ENCODE results near the gene PRR29.

PRR29 gene

GRCh38 chr17:63998050-63998720, at the start of gene PRR29:
PRR29 (plus strand) TSS chr17:63998351; CDS start chr17:63998365, 14 bp downstream.
- H3K4me3 ChIP-seq (ENCODE audit: low read depth, low read length), result peak within 1 kb of the TSS; percentile 71
- peak; percentile 62 for DNase-seq (ENCODE audit: low read depth)
- TF ChIP-seq, protein P1, sequence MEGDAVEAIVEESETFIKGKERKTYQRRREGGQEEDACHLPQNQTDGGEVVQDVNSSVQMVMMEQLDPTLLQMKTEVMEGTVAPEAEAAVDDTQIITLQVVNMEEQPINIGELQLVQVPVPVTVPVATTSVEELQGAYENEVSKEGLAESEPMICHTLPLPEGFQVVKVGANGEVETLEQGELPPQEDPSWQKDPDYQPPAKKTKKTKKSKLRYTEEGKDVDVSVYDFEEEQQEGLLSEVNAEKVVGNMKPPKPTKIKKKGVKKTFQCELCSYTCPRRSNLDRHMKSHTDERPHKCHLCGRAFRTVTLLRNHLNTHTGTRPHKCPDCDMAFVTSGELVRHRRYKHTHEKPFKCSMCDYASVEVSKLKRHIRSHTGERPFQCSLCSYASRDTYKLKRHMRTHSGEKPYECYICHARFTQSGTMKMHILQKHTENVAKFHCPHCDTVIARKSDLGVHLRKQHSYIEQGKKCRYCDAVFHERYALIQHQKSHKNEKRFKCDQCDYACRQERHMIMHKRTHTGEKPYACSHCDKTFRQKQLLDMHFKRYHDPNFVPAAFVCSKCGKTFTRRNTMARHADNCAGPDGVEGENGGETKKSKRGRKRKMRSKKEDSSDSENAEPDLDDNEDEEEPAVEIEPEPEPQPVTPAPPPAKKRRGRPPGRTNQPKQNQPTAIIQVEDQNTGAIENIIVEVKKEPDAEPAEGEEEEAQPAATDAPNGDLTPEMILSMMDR (conservative IDR thresholded peaks at IDR 0.05; ENCODE audit: low read depth, low read length), result no peak

DNA sequence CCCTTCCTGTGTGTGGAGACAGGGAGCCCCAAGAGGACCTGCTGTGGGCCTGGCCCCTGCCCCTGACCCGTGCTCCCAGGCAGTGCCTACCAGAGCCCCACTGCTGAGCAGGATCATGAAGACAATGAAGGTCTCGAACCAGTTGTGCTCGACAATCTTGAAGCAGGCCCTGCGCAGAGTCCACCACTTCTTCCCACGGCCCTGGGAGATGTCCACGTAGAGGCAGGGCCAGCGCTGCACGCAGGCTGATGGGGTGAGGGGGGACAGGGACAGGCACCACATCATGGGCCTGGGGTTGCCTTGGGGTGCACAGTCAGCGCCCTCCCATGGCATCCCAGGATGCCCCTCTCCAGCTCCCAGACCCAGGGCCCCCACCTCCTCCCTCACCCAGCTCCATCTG, 49.6 kb upstream of the PRR29 start:
- TF ChIP-seq, protein P1 (conservative IDR thresholded peaks at IDR 0.05; ENCODE audit: low read depth, low read length), result no peak
- DNase-seq (ENCODE audit: low read depth), result no peak
- no peak overlapping the region for H3K4me3 ChIP-seq (ENCODE audit: low read depth, low read length)

DNA sequence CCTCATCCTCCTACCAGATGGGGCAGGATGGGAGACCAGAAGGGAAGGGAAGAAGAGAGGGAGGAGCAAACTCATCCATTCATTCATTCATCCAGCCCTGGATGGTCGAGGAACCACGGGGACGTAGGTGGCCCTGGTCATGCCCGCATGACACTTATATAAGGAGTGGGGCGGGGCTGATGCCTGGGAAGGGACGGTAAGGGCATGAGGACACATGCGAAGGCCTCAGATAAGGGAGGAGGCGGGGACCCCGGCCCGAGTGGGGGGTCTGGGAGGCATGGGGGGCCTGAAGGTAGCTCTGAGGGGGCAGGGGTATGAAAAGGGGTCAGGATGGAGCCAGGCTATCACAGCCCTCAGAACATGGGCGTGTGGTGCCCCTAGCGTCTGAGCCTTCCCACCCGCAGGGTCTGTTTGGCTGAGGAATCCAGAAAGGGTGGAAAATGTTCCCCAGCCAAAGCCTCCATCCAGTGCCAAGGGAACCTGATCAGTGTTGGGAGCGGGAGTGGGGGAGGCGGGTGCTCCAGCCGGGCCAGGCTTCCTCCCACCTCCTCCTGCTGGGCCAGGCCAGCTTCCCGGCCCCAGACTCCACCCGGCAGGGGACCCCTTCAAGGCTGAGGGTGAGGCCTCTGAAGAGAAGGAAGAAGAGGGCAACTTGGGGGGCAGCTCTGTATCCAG, 48.4 kb upstream of the PRR29 start:
- no peak overlapping the region for H3K4me3 ChIP-seq (ENCODE audit: low read depth, low read length)
- TF ChIP-seq, protein P1 (conservative IDR thresholded peaks at IDR 0.05; ENCODE audit: low read depth, low read length), result no peak
- no peak for DNase-seq (ENCODE audit: low read depth)

DNA sequence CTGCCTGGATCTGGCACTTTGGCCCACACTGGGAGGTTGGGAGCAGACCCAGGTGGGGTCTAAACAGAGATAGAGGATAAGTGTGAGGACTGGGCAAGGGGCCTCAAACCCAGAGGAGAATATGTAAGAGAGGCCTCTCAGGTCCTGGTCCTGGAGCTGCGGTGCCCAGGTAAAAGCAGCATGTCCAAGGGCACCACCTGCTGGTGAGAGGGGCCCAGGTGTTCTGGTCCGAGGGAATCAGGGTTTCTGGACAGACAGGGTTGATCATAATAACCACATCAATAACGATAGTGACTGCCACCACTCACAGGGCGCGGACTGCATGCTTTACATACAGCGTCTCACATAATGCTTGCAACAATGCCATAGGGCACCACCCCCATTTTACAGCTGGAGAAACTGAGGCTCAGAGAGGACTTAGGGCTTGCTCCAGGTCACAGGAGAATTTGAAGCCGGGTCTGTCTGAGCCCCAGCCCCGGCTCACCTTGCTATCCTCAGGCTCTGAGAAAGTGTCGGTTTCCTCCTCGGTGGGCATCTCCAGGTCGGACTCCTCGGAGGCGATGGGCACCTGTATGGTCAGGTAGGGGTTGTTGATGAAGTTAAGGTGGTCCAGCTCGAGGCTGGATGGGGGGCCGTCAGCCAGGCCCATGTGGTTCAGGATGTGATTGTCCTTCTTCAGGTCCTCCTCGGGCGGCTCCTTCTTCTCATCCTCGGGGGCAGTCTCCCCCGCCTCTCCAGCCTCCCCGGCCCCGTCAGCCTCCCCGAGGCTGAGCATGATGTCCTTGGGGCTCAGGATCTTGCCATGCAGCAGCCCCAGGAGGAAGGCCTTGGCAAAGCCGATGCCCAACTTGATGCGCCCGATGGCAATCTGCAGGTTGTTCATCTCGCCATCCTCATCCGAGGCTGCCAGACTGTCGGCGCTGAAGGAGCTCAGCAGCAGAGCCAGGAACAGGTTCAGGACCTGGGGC, 46.9 kb upstream of the PRR29 start:
- TF ChIP-seq, protein P1 (conservative IDR thresholded peaks at IDR 0.05; ENCODE audit: low read depth, low read length), result peak; percentile 48
- H3K4me3 ChIP-seq (ENCODE audit: low read depth, low read length), result no peak overlapping the region
- DNase-seq (ENCODE audit: low read depth), result no peak

GRCh38 chr17:63954402-63955063, 43.6 kb upstream of the PRR29 start:
- DNase-seq (ENCODE audit: low read depth), result no peak
- H3K4me3 ChIP-seq (ENCODE audit: low read depth, low read length), result no peak overlapping the region
- TF ChIP-seq, protein P1 (conservative IDR thresholded peaks at IDR 0.05; ENCODE audit: low read depth, low read length), result no peak

DNA sequence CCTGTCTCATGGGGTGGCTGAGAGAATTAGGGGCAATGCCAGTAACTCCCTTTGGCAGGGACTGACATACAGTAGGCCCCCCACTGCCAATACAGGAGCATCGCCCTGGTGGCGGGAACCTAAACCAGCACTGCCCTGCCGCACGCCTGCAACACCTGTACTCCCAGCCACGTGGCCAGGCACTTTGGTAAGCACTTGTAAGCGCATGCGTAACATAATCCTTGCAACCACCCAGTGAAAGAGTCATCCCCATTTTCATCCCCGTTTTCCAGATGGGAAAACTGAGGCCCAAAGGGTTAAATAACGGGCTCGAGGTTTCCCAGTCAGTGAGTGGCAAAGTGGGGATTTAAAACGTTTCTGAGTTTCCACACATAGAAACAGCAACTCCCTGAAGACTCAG, 42.9 kb upstream of the PRR29 start:
- H3K4me3 ChIP-seq (ENCODE audit: low read depth, low read length), result no peak overlapping the region
- no peak for DNase-seq (ENCODE audit: low read depth)
- TF ChIP-seq, protein P1 (conservative IDR thresholded peaks at IDR 0.05; ENCODE audit: low read depth, low read length), result no peak
